ENCODE data around the gene POGLUT2.

DNA sequence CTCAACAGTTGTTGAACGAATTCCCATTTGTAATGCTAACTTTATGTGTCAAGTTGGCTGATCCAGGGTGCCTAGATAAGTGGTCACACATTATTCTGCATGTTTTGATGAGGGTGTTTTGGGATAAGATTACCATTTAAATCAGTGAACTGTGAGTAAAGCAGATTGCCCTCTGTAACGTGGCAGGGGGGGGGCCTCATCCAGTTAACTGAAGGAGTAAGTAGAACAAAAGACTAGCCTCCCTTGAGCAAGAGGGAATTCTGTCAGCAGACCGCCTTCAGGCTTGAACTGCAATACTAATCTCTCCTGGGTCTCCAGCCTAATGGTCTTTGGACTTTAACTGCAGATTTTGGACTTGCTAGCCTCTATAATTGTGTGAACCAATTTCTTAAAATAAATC, 21.0 kb downstream of the POGLUT2 start:
- no peak for TF ChIP-seq POLR2A (IDR thresholded peaks at IDR 0.05)
- no peak for TF ChIP-seq CTCF (IDR thresholded peaks at IDR 0.05)
- no peak for TF ChIP-seq POLR2AphosphoS5 (IDR thresholded peaks at IDR 0.05)
- TF ChIP-seq EP300 (IDR thresholded peaks at IDR 0.05; ENCODE audit: low read depth): no peak

All from transverse colon (tissue), 4 donors.